Fibroblast of lung (primary cell): Measurements from ENCODE around the gene EEIG1.

ENCODE experiments used
- EZH2 ChIP-seq: IDR thresholded peaks from 2 replicates; pipeline ENCODE4 v1.5.1; 2012; ENCODE audit warnings: low read length, control low read depth, mild to moderate bottlenecking; ENCODE audit errors: missing control alignments
- TF ChIP-seq, protein P1 (sequence below), 2 donors: IDR thresholded peaks in 1 of 2; conservative IDR thresholded peaks in 1 of 2; 1 replicate in 1 of 2; 2 replicates in 1 of 2; pipeline ENCODE4 v1.5.1; 2011 to 2012; ENCODE audit warnings: low read length in 2 of 2, control low read depth in 1 of 2, inconsistent platforms in 1 of 2, low read depth in 1 of 2, mild to moderate bottlenecking in 1 of 2

DNA sequence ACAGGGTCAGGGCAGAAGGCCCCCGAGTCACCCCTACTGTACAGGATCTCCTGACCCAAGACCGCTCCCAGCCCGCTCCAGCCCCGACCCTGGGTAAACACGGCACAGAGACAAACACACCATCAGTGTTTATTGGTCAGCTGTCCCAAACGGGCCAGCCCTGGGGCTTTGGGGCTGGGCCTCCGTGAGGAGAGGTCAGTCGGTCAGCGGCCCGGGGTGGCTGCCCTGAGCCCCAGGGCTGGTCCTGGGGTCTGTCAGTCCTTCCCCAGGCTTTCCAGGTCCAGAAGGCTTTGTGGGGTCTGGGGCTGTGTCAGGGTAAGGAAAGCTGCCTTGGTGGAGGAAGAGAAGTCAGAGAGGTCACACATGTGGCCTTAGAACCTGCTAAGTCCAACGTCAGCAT is 45.8 kb downstream of the EEIG1 start:
- TF ChIP-seq, protein P1, sequence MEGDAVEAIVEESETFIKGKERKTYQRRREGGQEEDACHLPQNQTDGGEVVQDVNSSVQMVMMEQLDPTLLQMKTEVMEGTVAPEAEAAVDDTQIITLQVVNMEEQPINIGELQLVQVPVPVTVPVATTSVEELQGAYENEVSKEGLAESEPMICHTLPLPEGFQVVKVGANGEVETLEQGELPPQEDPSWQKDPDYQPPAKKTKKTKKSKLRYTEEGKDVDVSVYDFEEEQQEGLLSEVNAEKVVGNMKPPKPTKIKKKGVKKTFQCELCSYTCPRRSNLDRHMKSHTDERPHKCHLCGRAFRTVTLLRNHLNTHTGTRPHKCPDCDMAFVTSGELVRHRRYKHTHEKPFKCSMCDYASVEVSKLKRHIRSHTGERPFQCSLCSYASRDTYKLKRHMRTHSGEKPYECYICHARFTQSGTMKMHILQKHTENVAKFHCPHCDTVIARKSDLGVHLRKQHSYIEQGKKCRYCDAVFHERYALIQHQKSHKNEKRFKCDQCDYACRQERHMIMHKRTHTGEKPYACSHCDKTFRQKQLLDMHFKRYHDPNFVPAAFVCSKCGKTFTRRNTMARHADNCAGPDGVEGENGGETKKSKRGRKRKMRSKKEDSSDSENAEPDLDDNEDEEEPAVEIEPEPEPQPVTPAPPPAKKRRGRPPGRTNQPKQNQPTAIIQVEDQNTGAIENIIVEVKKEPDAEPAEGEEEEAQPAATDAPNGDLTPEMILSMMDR (conservative IDR thresholded peaks at IDR 0.05 in 1 of 2, IDR thresholded peaks at IDR 0.05 in 1 of 2; ENCODE audit: low read depth in 1 of 2, low read length in 2 of 2) = no peak
- TF ChIP-seq EZH2 = no peak
